ENCODE results near the gene NIPAL4. TPM values are rescaled to one million over a fixed set of nuclear protein-coding genes. Genes with fewer than 3 reads are reported as not detected.
"Not testable (repeated sequence)": the region's sequence is repeated elsewhere in the genome, so short reads cannot be mapped to it uniquely, and the experiment has no call there.

NIPAL4 gene
- total RNA-seq (1 to 10 TPM in 2 of 5 experiments, under 1 TPM in 1, not detected in 2; 0.70 to 1.6 (median 1.2) TPM), polyA plus RNA-seq (not detected), total RNA-seq (0.40 reads per million)

DNA sequence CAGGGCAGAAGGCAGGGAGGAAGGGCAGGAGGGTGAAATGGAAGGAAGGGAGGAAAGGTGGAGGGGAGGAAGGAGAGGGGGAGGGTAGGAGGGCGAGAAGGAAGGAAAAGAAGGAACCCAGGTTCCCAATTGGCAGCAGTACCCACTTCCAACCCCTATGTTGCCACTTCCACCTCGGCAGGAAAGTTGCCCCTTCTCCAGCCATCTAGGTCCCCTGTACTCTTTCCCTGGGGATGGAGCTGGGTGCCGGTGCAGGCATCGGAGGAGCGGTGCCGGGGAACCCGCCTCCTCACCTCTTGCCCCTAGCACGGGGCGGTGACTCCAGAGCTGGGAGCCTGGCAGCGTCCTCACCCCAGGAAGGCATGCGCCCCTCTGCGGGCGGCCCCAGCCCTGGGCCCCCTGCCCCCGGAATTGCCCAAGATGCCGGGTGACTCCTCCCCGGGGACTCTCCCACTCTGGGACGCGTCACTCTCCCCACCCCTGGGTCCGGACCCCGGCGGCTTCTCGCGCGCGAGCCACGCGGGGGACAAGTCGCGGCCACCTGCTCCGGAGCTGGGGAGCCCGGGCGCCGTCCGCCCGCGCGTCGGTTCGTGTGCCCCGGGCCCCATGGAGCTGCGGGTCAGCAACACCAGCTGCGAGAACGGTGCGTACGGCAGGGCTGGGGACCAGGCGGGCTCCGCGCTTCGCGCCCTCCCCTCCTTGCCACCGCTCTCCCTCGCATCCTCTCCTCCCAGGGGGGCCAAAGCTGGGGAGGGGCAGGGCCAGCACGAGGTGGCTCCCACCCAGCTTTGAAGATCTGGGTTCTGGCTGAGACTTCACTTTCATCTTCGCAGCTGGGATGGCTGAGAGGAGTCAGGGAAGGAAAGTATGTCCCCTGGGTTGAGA, at the start of gene NIPAL4:
Gene NIPAL4, plus strand, starts transcription at position 499 of the 885 bp plus-strand sequence. Its CDS starts 108 bp downstream, at position 607.
- Histone ChIP-seq H3K36me3 (ENCODE audit: control insufficient read depth in 2 of 3, insufficient read depth in 3 of 3, low read length in 3 of 3) (no peaks in the 10 kb centered on the region), H3K27ac (ENCODE audit: low read depth, low read length) (no peak within 1 kb of the TSS), H3K4me3 (ENCODE audit: low read length) (no peak within 1 kb of the TSS), H3K27me3 (ENCODE audit: control insufficient read depth in 2 of 2, insufficient read depth in 2 of 2, low read length in 2 of 2) (no peaks in the 10 kb centered on the region), H3K9me3 (ENCODE audit: control insufficient read depth in 2 of 3, low read length in 3 of 3) (no peaks in the 10 kb centered on the region), H3K4me1 (ENCODE audit: control insufficient read depth in 2 of 2, insufficient read depth in 2 of 2, low read length in 2 of 2) (no peaks in the 10 kb centered on the region)
- ChIA-PET POLR2A (no interaction called here), CTCF (interaction anchor here (0.6 kb wide), 2 partner anchors 132 to 478 kb away, joined by 3 to 4 read pairs; no protein-coding TSS in a partner anchor)
- Mint-ChIP-seq H3K36me3 (peaks cover 0 to 4% (median 0%) of the 10 kb centered on the region in 5 donors), H3K27me3 (peaks cover 19 to 42% (median 29%) of the 10 kb centered on the region in 5 donors), H3K27ac (no peak within 1 kb of the TSS), H3K4me1 (peaks cover 0 to 35% (median 11%) of the 10 kb centered on the region in 7 donors), H3K4me3 (peak within 1 kb of the TSS; percentile 44 to 79 (median 58)), H3K9me3 (no peaks in the 10 kb centered on the region)
- DNase-seq = peak in 1 of 9 donors; percentile 62
- intact Hi-C loops (cut with micrococcal nuclease) = no loop called here
- peak; percentile 50 for ATAC-seq

GRCh38 chr5:157415838-157416237, 44.2 kb upstream of the NIPAL4 start:
- intact Hi-C loops (cut with micrococcal nuclease) = no loop called here
- POLR2A ChIA-PET = no interaction called here
- peaks cover 0 to 52% (median 16%) of the 10 kb centered on the region in 5 donors for H3K27me3 Mint-ChIP-seq

GRCh38 chr5:157419521-157419920, 40.5 kb upstream of the NIPAL4 start:
- Mint-ChIP-seq H3K27me3 (peaks cover 0 to 30% (median 0%) of the 10 kb centered on the region in 5 donors), H3K9me3 (peaks cover 0 to 40% (median 13%) of the 10 kb centered on the region in 11 donors)
- H3K27ac ChIP-seq (ENCODE audit: low read depth, low read length); H3K4me3 ChIP-seq (ENCODE audit: low read length); intact Hi-C loops (cut with micrococcal nuclease); H3K4me1 ChIP-seq (ENCODE audit: control insufficient read depth in 2 of 2, insufficient read depth in 2 of 2, low read length in 2 of 2); ATAC-seq; H3K9me3 ChIP-seq (ENCODE audit: control insufficient read depth in 2 of 3, low read length in 3 of 3); POLR2A ChIA-PET; H3K36me3 Mint-ChIP-seq; H3K27ac Mint-ChIP-seq; H3K36me3 ChIP-seq (ENCODE audit: control insufficient read depth in 2 of 3, insufficient read depth in 3 of 3, low read length in 3 of 3); H3K4me1 Mint-ChIP-seq; DNase-seq; H3K27me3 ChIP-seq (ENCODE audit: control insufficient read depth in 2 of 2, insufficient read depth in 2 of 2, low read length in 2 of 2); H3K4me3 Mint-ChIP-seq; CTCF ChIA-PET: not testable (repeated sequence)

More at GRCh38 chr5:157415838-157416237, 44.2 kb upstream of the NIPAL4 start:
- Histone ChIP-seq H3K9me3 (ENCODE audit: control insufficient read depth in 2 of 3, low read length in 3 of 3) (no peaks in the 10 kb centered on the region), H3K4me1 (ENCODE audit: control insufficient read depth in 2 of 2, insufficient read depth in 2 of 2, low read length in 2 of 2) (no peaks in the 10 kb centered on the region), H3K4me3 (ENCODE audit: low read length) (no peak overlapping the region), H3K36me3 (ENCODE audit: control insufficient read depth in 2 of 3, insufficient read depth in 3 of 3, low read length in 3 of 3) (no peaks in the 10 kb centered on the region), H3K27me3 (ENCODE audit: control insufficient read depth in 2 of 2, insufficient read depth in 2 of 2, low read length in 2 of 2) (no peaks in the 10 kb centered on the region), H3K27ac (ENCODE audit: low read depth, low read length) (no peak overlapping the region)
- H3K9me3 Mint-ChIP-seq = peaks cover 4 to 50% (median 15%) of the 10 kb centered on the region in 11 donors
- ATAC-seq = no peak
- H3K27ac Mint-ChIP-seq = no peak overlapping the region
- DNase-seq = no peak
- peaks cover 0 to 11% (median 3%) of the 10 kb centered on the region in 5 donors for H3K36me3 Mint-ChIP-seq
- peaks cover 0 to 3% (median 0%) of the 10 kb centered on the region in 7 donors for H3K4me1 Mint-ChIP-seq
- no peak overlapping the region for H3K4me3 Mint-ChIP-seq
- CTCF ChIA-PET = no interaction called here

GRCh38 chr5:157429920-157430319, 30.1 kb upstream of the NIPAL4 start:
- H3K9me3 Mint-ChIP-seq; H3K9me3 ChIP-seq (ENCODE audit: control insufficient read depth in 2 of 3, low read length in 3 of 3); POLR2A ChIA-PET; H3K4me3 Mint-ChIP-seq; H3K27ac Mint-ChIP-seq; H3K36me3 ChIP-seq (ENCODE audit: control insufficient read depth in 2 of 3, insufficient read depth in 3 of 3, low read length in 3 of 3); H3K4me3 ChIP-seq (ENCODE audit: low read length); H3K27me3 ChIP-seq (ENCODE audit: control insufficient read depth in 2 of 2, insufficient read depth in 2 of 2, low read length in 2 of 2); CTCF ChIA-PET; H3K4me1 Mint-ChIP-seq; H3K4me1 ChIP-seq (ENCODE audit: control insufficient read depth in 2 of 2, insufficient read depth in 2 of 2, low read length in 2 of 2); DNase-seq; ATAC-seq; H3K27ac ChIP-seq (ENCODE audit: low read depth, low read length): not testable (repeated sequence)
- intact Hi-C loops (cut with micrococcal nuclease) = loop anchor here (5.0 kb wide), 2 partner anchors 47 to 242 kb away; partner anchors contain the start of gene C5orf52 (in 1 of the 2)
- Mint-ChIP-seq H3K36me3 (peaks cover 0 to 10% (median 0%) of the 10 kb centered on the region in 5 donors), H3K27me3 (peaks cover 0 to 39% (median 0%) of the 10 kb centered on the region in 5 donors)

DNA sequence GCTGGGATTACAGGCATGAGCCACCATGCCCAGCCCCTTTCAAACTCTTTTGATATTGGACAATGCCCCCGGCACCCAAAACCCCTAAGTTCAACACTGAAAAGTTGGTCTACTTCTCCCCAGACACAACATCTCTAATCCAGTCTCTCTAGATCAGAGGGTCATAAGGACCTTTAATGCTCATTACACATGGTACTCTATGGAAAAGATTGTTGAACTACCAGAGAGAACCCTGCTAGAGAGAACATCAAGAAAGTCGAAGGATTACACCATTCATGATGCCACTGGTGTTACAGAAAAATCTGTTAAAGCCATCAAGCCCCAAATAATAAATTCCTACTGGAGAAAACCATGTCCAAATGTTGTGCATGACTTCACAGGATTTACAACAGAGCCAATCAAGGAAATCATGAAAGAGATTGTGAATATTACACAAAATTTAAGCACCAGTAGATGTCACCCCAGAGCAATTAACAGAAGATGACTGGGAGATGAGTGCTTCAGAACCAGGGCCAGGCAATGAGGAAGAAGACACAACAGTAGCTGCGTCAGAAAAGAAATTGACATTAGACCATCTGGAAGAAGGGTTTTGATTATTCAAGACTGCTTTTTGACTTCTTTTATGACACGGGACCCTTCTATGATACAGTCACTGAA, 28.3 kb upstream of the NIPAL4 start:
- peaks cover 0 to 8% (median 0%) of the 10 kb centered on the region in 11 donors for H3K9me3 Mint-ChIP-seq
- H3K27me3 Mint-ChIP-seq = peaks cover 0 to 28% (median 0%) of the 10 kb centered on the region in 5 donors
- Histone ChIP-seq H3K4me1 (ENCODE audit: control insufficient read depth in 2 of 2, insufficient read depth in 2 of 2, low read length in 2 of 2) (no peaks in the 10 kb centered on the region), H3K27me3 (ENCODE audit: control insufficient read depth in 2 of 2, insufficient read depth in 2 of 2, low read length in 2 of 2) (no peaks in the 10 kb centered on the region), H3K4me3 (ENCODE audit: low read length) (no peak overlapping the region), H3K36me3 (ENCODE audit: control insufficient read depth in 2 of 3, insufficient read depth in 3 of 3, low read length in 3 of 3) (no peaks in the 10 kb centered on the region), H3K27ac (ENCODE audit: low read depth, low read length) (no peak overlapping the region), H3K9me3 (ENCODE audit: control insufficient read depth in 2 of 3, low read length in 3 of 3) (no peaks in the 10 kb centered on the region)
- peaks cover 0 to 9% (median 0%) of the 10 kb centered on the region in 5 donors for H3K36me3 Mint-ChIP-seq
- POLR2A ChIA-PET = no interaction called here
- peak overlapping the region in 1 of 10 donors; percentile 57 for H3K4me3 Mint-ChIP-seq
- CTCF ChIA-PET = interaction anchor here (0.5 to 3.2 kb wide), 4 partner anchors 287 to 376 kb away, joined by 3 to 16 read pairs (median 6); partner anchors contain the start of gene LSM11
- peaks cover 0 to 9% (median 7%) of the 10 kb centered on the region in 7 donors for H3K4me1 Mint-ChIP-seq
- peak; percentile 91 for ATAC-seq
- DNase-seq = peak in 7 of 9 donors; percentile 19 to 60 (median 38)
- H3K27ac Mint-ChIP-seq = no peak overlapping the region
- intact Hi-C loops (cut with micrococcal nuclease) = loop anchor here (1.0 to 5.0 kb wide), 6 partner anchors 39 to 312 kb away; partner anchors contain the start of genes LSM11 (in 2 of the 2) and C5orf52 (in 1 of the 2)

- no peaks in the 10 kb centered on the region for H3K27me3 ChIP-seq (ENCODE audit: control insufficient read depth in 2 of 2, insufficient read depth in 2 of 2, low read length in 2 of 2)
- H3K27ac ChIP-seq (ENCODE audit: low read depth, low read length) = no peak overlapping the region
- peaks cover 0 to 4% (median 0%) of the 10 kb centered on the region in 5 donors for H3K36me3 Mint-ChIP-seq
- H3K4me3 Mint-ChIP-seq = no peak overlapping the region
- H3K9me3 ChIP-seq (ENCODE audit: control insufficient read depth in 2 of 3, low read length in 3 of 3) = no peaks in the 10 kb centered on the region
- H3K27me3 Mint-ChIP-seq = peaks cover 0 to 9% (median 0%) of the 10 kb centered on the region in 5 donors
- POLR2A ChIA-PET = no interaction called here
- H3K27ac Mint-ChIP-seq = no peak overlapping the region
- no peaks in the 10 kb centered on the region for H3K4me1 ChIP-seq (ENCODE audit: control insufficient read depth in 2 of 2, insufficient read depth in 2 of 2, low read length in 2 of 2)
- H3K9me3 Mint-ChIP-seq = peaks cover 0 to 7% (median 0%) of the 10 kb centered on the region in 11 donors
- H3K4me3 ChIP-seq (ENCODE audit: low read length) = no peak overlapping the region
- no peaks in the 10 kb centered on the region for H3K36me3 ChIP-seq (ENCODE audit: control insufficient read depth in 2 of 3, insufficient read depth in 3 of 3, low read length in 3 of 3)
- CTCF ChIA-PET = interaction anchor here (3.2 kb wide), 1 partner anchor 309 kb away, joined by 16 read pairs; the partner anchor contains the start of gene LSM11
- no peak for DNase-seq
- no peak for ATAC-seq
- intact Hi-C loops (cut with micrococcal nuclease) = loop anchor here (5.0 kb wide), 2 partner anchors 43 to 238 kb away; partner anchors contain the start of gene C5orf52 (in 1 of the 2)
- peaks cover 0 to 9% (median 7%) of the 10 kb centered on the region in 7 donors for H3K4me1 Mint-ChIP-seq
Measured at GRCh38 chr5:157434096-157434495, 25.9 kb upstream of the NIPAL4 start.
